HK-2 (cell line): ENCODE measurements around the gene ARRB1.
"Not testable (repeated sequence)": the region's sequence is repeated elsewhere in the genome, so short reads cannot be mapped to it uniquely, and the experiment has no call there.

Source experiments
- DNase-seq: peaks from one replicate; pipeline ENCODE4 v3.0.0-alpha.2; 2018; ENCODE audit not compliant: unreplicated experiment

ARRB1 gene

DNA sequence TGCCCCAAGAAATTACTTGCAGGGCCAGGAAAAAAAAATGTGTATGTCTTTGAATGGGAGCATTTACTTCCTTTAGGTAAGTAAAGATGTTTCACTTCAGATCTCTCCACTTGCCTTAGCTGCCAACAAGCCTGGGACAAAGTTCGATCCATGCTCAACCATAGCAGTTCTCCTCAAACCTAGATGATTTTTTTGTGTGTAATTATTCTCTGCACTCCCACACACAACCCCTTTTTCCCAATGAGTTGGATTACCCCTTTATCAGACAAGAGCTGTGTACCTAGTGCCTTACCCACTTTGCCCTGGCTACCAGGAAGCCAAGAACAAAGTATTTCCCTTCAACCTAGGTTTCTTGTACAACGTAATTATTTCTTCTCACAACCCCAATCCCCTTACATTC is 75.3 kb downstream of the ARRB1 start:
- no peak for DNase-seq

DNA sequence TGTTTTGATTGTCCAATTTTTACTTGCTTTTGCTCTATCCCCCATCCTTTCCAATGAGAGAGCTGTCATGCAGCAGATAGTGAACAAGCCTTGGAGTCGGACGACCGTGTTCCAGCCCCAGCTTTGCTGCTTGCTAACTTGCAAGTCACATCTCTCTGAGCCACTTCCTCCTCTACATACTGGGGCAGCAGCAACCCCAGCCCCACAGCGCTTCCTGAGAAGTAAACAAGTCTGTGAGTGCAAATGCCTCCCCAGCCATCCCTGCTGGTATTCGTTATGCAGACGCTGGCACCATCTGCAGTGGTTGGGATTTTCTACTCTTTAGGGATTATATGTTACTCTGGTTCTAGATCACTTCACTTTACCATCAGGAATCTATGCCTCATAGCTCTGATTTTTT is 75.9 kb downstream of the ARRB1 start:
- DNase-seq: no peak

GRCh38 chr11:75274716-75275115 is 76.7 kb downstream of the ARRB1 start:
- DNase-seq: not testable (repeated sequence)

GRCh38 chr11:75273411-75274391 is 77.8 kb downstream of the ARRB1 start:
- no peak for DNase-seq

DNA sequence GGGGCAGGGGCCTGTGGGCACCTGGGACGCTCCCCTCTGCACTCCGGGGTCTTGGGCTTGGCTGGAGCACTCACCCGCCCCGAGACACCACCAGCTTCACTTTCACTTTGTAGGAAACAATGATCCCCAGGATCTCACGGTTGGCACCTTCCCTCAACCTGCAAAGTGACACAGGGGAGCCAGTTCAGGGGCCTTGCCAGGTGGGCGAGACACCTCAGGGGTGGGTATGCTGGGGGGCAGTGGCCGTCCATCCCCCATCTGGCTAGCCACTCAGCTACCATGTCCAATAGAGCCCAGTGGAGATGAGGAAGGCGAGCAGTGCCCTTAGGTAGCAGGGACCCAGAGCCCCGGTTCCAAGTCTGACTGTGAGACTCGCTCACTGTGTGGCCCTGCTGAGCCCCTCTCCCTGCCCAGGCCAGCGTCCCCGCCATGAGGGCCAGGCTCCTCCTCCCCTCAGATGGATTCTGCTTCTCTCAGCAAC is 78.6 kb downstream of the ARRB1 start:
- DNase-seq: no peak

- DNase-seq: no peak
Observed at GRCh38 chr11:75272391-75272790, 79.1 kb downstream of the ARRB1 start.

GRCh38 chr11:75271730-75272129 is 79.7 kb downstream of the ARRB1 start:
- DNase-seq: no peak

GRCh38 chr11:75270896-75271418 is 80.5 kb downstream of the ARRB1 start:
- no peak for DNase-seq

- DNase-seq: no peak
Observed at GRCh38 chr11:75269896-75270295, 81.6 kb downstream of the ARRB1 start.

DNA sequence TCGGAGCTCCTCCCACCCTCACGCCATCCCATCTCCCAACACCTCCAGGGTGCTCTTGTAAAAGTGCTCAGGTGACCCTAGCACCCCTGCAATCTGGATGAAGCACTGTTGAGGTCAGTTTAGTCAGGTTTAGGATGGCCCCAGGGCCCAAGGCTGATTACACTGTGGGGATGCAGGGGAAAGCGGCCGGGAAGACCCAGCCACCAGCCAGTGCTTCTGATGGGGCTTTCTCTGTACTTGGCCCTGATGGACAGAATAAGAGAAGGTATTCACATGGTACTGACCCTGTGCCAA is 82.1 kb downstream of the ARRB1 start:
- DNase-seq: no peak

DNA sequence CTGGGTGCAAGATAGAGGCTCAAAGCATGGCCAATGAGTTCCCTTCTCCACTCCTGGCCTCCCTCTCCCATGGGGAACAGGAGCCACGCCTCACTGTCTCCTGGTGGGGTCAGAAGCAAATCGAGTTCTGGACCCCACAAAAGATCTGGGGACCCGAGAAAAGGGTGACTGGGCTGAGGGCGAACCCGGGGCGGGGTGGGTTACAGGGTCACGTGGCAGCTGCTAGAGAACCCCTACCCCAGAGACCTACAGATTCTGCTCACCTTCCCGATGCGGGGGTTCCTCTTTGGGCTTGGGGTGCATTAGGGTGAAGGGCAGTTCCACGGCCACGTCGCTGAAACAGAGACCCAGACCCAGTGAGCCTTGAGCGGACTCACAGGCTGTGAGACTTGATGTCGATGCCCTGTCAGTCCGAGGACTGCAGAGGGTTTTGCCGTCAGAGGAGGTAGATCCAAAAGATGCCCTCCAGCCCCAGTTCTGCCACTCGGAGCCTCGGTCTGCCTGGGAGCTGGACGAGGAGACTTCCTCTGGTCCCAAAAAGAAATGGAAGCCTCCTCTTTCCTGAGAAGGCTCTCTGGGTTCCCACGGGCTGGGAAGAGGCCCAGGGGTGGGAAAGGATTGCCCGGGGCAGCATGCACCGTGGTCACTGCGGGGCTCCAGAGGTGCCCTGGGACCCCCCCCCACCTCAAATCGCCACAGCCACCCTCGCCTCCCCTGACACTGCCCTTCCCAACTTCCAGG is 82.7 kb downstream of the ARRB1 start:
- DNase-seq: no peak

DNA sequence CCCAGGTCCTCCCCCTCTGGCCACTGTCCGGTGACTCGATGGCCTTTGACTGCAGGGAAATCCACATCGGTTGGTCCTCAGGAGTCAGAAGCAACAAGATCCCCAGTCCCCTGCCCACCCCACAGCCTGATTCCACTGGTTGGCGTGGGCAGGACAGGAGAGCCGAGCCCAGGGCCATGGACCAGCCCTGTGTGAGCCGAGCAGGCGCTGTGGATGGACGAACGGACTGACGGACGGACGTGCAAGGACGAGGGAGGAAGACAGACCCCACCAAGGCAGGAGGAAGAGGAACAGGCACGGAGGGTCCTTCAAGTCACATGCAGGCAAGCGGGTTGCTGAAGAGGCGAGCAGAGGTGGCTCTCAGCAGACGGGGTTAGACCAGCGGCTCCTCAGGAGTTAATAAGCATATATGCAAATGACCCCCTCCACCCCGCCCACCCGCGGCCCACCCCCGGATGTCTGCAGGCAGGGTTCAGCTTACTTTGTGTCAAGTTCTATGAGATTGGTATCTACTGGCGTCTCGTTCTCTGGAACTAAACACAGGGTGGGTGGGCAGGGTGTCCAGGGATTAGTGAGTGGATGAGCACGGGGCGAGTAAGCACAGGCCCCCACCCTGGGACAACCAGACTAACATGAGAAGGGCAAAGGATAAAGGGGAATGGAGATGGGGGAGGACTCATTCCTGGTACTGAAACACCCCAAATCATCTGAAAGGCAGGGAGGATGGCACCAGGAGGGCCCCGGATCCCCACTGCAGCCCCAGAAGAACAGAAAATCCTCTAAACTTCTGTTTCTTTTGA is 84.1 kb downstream of the ARRB1 start:
- DNase-seq: no peak

GRCh38 chr11:75265851-75266531 is 85.5 kb downstream of the ARRB1 start:
- DNase-seq: no peak

- DNase-seq: no peak
Observed at GRCh38 chr11:75264971-75265370, 86.5 kb downstream of the ARRB1 start.

DNA sequence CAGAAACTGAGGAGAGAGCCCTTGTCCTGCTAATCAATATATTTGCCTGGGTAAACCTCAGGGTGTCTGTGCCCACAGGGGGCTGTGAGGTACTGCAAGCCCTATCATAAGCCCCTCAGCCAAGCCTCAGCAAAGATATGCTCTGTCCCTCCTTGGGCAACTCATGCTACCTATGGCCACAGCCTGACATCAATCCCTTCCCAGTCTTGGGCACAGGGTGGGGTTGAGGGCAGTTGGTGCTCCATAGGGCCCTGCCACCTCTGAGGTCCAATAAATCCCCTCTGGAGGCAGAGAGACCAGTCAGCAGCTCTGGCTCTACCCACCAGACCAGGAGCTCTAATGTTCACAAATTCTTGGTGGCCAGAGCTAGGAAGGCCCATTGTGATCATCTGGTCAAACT is 87.1 kb downstream of the ARRB1 start:
- no peak for DNase-seq

GRCh38 chr11:75263944-75264349 is 87.5 kb downstream of the ARRB1 start:
- peak; percentile 21 for DNase-seq

DNA sequence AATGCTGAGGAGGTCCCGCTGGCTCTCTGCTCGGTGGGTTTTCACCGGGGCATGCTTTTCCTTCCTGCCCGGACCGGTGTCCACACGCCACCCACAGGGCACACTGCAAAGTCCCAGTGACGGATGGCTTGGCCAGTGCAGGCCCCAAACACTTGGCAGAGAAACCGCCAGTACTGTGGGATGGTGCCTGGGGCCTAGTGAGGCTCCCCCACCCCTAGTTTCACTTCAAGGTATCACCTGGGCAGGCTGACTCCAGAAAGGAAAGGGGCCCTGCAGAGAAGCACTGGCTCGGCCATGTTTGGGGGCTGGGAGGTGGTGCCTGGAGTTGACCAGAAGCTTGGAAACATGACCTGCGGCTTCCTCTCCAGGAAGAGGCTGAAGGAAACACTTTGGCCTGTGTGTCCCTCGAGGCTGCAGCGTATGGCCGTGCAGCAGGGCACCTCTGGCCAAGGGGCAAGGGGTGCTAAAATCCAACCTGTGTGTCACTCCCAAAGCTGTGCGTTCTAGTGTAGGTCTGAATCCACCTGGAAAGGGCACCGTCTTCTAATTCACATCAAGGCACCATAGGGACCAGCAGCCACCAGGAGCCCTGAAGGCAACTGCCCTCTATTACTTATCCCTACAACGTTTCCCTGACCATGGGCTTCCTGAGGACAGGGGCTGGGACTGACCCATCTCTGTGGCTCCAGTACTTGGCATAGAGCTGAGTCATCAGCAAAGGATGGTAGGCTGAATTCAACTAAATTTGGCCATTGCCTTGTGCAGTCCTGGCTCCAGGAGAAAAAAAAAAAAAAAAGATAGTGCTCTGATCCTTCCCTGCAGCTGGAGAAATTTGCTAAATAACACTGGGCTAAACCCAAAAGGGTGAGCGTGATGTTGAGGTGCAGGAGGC is 88.3 kb downstream of the ARRB1 start:
- DNase-seq: no peak

DNA sequence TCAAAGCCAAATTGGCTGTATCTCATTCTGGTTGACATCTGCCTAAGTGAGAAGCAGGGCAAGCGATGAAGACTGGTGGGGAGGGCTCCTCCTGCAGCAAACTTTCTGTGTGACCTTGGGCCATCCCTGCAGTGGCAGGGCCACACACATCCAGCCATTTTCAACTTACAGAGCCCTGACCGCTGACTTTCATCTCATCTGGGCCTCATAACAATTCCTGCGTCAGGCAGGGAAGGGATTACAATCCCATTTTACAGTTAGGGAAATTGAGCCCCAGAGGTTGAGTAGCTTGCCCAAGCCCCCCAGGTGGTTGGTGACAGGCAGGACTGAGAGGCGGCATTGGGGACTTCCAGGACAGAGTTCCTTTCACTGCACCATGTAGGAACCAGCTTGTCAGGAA is 89.0 kb downstream of the ARRB1 start:
- no peak for DNase-seq

GRCh38 chr11:75261902-75262361 is 89.5 kb downstream of the ARRB1 start:
- no peak for DNase-seq
